Kasumi-1 (cell line): ENCODE results near the gene KLHL33.
A peak's percentile ranks its signal among the peaks of the same experiment; 100 is the strongest.
"Not testable (repeated sequence)": the region's sequence is repeated elsewhere in the genome, so short reads cannot be mapped to it uniquely, and the experiment has no call there.

Experiments
- DNase-seq, 2 experiments: peaks; one replicate each; lab custom pipeline; 2025; lab: John Stamatoyannopoulos, UW

The KLHL33 gene

GRCh38 chr14:20454516-20455354 is 18.8 kb upstream of the KLHL33 start, which contains the start of the genes APEX1 and OSGEP:
Gene APEX1, plus strand, starts transcription at chr14:20455226. Its CDS starts 420 bp downstream, at chr14:20455646.
Gene OSGEP, minus strand, starts transcription at chr14:20454812. Its CDS starts 129 bp downstream, at chr14:20454683.
- DNase-seq, result peak; percentile 98

GRCh38 chr14:20452831-20453230 is 16.9 kb upstream of the KLHL33 start:
- not testable (repeated sequence) for DNase-seq

DNA sequence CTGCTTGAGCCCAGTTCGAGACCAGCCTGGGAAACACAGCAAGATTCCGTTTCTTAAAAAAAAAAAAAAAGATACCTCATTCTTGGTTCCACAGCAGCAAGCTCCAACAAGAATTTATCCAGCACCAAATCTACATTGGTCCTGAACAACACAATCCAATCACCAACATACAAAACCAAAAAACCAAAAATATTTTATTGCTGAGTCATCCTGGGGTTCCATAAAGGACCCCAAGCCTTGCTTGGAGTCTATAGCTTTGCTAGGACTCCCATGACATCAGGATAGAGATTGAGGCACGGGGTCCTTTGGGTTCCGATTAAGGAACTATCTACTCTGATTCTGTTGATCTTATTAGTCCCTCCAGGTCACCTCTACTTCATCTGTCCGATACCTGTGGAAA is 10.9 kb upstream of the KLHL33 start:
- no peak for DNase-seq

GRCh38 chr14:20443650-20444049 is 7.7 kb upstream of the KLHL33 start:
- DNase-seq, result not testable (repeated sequence)

DNA sequence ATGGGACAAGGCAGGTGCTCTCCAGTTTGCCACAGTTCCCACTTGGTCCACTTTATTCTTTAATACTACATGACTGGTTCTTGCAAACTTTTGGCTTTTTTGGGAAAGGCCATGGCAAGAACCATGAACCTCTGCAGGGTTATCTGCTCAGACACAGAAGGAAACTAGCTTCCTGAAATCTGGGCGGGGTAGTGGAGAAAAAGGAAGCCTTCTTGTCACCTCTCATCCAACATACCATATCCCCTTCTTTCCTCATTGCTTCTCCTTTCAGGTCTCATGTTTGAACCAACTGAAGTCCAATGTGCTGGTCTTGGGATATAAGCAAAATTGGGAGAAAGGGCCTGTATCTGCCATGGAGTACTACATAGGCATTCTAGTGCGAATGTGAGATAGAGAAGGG is 5.5 kb upstream of the KLHL33 start:
- DNase-seq, result no peak

DNA sequence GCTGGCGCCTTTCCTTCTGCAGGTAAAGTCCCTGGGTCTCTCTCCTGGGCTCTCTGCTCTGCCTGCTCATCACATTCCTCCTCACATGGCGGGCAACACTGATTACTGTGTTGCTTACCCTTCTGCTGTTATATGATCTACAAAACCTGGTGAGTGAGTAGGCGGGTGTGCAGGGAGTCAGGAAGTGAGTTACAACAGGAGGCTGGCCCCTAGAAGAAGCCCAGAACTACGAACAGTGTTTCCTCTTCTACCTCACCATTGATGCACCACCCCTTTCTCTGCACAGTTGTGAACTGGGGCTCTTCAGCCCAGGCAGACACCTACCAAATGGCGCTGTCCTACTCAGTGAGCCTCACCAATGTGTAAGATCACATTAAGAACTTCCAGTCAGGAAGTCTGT is 4.9 kb upstream of the KLHL33 start:
- DNase-seq, result peak; percentile 76 to 82

GRCh38 chr14:20440465-20440864 is 4.5 kb upstream of the KLHL33 start:
- no peak for DNase-seq

GRCh38 chr14:20438664-20439063 is 2.7 kb upstream of the KLHL33 start:
- DNase-seq, result no peak

- no peak for DNase-seq
These were observed 393 bp upstream of the KLHL33 start for GRCh38 chr14:20436363-20436755.

GRCh38 chr14:20434701-20435581 is 1.0 kb downstream of the KLHL33 start:
- no peak for DNase-seq

DNA sequence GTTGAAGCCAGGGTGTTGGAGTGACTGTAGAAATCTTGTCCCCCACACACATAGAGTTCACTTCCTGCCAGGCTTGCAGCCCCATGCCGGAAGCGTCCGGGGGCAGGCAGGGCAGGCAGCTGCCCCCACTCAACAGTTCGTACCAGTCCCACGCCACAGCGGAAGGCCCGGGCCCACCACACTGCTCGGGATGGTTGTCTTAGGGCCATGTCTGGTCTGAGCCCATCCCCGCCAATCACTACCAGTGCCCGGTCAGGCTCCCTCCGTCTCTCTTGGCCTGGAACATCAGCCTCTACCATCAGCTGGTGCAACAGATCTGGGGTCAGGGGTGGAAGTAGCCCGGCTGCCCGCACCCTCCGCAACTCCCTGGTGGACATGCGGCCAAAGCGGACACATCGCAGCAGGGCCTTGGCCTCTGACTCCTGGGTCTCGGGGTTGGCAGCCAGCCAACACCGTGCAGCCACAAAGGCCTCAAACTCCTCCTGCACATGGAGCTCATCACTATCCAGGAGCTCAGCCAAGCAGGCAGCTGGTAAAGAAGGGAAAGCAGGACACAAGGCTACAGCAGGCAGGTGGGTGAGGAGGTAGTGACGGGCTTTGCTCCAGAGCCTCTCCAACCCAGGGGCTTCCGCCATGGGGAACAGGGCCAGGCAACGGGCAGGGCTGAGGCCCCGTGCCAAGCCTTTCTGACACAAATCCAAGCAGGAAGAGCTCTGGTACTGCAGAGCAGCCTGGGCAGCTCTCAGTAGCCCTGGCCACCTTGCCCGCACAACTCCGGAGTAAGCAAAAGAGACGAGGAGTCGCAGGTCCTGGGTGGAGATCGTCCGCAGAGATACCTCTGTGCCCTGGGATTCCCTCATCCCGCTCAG is 5.9 kb downstream of the KLHL33 start:
- no peak for DNase-seq

GRCh38 chr14:20428802-20429201 is 7.2 kb downstream of the KLHL33 start:
- peak in 1 of 2 experiments; percentile 18 for DNase-seq

GRCh38 chr14:20428010-20428365 is 8.0 kb downstream of the KLHL33 start:
- no peak for DNase-seq

GRCh38 chr14:20427231-20428009 is 8.5 kb downstream of the KLHL33 start:
- peak; percentile 96 to 97 for DNase-seq

- DNase-seq, result no peak
These were observed 11.1 kb downstream of the KLHL33 start for GRCh38 chr14:20424851-20425250.

- no peak for DNase-seq
These were observed 13.1 kb downstream of the KLHL33 start for GRCh38 chr14:20422886-20423285.

DNA sequence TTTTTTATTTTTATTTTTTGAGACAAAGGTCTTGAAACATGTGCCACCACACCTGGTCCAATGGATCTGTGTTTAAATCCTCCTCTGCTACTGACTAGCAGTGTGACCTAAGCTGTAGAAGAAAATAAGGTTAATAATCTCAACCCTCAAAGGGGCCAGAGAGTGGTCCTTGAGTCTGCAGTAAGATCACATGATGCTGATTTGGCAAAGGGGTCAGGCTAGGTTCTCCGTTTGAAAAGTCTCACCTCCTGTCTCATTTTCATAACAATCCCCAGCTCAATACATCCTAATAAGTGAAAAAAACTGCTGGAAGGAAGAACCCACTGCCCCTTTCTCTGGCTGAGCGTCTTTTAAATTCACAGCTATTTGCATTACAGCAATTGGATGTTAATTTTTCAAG is 14.7 kb downstream of the KLHL33 start:
- DNase-seq, result no peak

DNA sequence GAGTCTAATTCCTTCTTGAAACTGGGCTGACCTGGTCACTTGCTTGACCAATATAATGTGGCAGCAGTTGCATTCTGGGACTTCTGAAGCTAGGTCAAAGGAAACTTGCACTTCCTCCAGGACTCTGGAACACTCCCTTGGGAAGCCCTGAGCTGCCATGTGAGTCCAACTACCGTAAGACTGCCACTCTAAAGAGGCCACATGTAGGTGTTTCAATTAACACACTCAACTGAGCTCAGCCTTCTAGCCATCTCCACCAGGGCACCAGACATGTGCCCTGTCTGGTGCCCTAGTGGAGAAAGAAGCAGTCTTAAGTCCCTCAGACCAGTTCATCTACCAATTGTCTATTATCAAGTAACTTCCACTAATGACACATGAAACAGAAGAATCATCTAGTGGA is 16.5 kb downstream of the KLHL33 start:
- DNase-seq, result no peak

DNA sequence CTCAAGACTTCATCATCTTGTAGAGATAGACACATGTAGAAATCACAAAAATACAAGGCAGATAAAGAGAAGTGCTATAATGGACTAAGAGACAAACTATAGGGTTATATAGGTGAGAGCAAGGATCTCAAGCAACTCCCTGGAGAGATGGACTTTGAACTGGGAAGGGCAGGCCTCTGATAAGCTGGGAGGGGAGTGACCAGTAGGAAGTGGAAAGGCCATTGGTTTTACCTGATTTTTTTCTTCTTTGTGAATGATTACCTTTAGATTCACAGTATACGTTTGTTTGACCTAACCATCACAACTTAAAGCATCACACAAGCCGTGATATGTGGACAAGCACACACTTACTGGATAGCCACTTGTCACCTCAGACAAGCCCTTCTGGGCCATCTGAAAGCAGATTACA is 17.5 kb downstream of the KLHL33 start:
- DNase-seq, result no peak

DNA sequence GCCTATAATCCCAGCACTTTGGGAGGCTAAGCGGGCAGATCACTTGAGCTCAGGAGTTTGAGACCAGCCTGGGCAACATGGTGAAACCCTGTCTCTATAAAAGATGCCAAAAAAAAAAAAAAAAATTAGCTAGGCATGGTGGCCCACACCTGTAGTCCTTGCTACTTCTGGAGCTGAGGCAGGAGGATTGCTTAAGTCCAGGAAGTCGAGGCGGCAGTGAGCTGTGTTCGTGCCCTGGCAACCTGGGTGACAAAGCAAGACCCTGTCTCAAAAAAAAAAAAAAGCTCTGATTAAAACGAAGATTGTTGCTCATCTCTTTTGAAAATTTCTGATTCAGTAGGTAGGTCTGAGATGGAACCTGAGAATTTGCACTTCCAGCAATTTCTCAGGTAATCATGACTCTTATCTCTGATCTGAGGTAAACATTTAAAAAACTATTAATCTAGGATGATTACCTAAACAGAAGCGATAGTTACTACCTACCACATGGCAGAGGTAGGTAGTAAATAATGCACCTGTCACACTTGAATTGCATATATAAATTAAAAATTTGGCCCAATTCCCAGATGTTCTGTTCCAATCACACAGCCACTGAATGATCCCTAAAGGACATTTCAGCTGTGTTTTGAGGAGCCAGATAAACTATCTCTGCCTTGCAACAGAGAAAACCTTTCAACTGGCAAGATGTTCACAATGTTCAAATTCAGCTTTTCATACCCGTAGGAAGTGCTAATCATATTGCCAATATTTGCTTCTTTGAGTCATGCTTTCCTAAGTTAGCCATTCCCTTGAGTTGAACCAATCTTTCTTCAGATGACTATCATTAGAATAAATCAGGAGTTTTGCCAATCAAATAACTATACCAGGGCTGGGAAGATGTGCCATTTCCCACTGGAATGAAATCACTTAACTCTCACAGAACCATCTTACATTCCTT is 18.4 kb downstream of the KLHL33 start:
- no peak for DNase-seq
